Liver (tissue), 9 donors: ENCODE data around the gene SDR9C7. TPM values are rescaled to one million over a fixed set of nuclear protein-coding genes. Genes with fewer than 3 reads are reported as not detected.

ENCODE experiments used
- DNase-seq: peaks from one replicate; pipeline ENCODE4 v3.0.0-alpha.2; 2017; ENCODE audit warnings: low spot score
- H3K27ac ChIP-seq, 2 donors: one replicate each; pipeline ENCODE4 v1.7.0; 2013; ENCODE audit warnings: inconsistent platforms in 2 of 2, low read length in 2 of 2, control low read depth in 1 of 2, low read depth in 1 of 2, mild to moderate bottlenecking in 1 of 2
- H3K27me3 ChIP-seq, 4 donors: one replicate each; pipeline versions ENCODE4 v1.6.1 to v1.7.0; 2013; ENCODE audit warnings: low read length in 3 of 4, inconsistent platforms in 1 of 4, mild to moderate bottlenecking in 1 of 4, moderate library complexity in 1 of 4; ENCODE audit not compliant: control insufficient read depth in 4 of 4, insufficient read depth in 4 of 4
- H3K36me3 ChIP-seq, 4 donors: one replicate each; pipeline versions ENCODE4 v1.6.1 to v1.7.0; 2013; ENCODE audit warnings: low read length in 3 of 4, mild to moderate bottlenecking in 3 of 4, low read depth in 1 of 4, moderate library complexity in 1 of 4; ENCODE audit not compliant: control insufficient read depth in 4 of 4, insufficient read depth in 3 of 4
- H3K4me1 ChIP-seq, 4 donors: one replicate each; pipeline versions ENCODE4 v1.6.1 to v1.7.0; 2013; ENCODE audit warnings: low read length in 3 of 4, mild to moderate bottlenecking in 3 of 4, moderate library complexity in 1 of 4; ENCODE audit not compliant: control insufficient read depth in 4 of 4, insufficient read depth in 4 of 4
- H3K4me3 ChIP-seq, 3 donors: one replicate each; pipeline versions ENCODE4 v1.6.1 to v1.7.0; 2013; ENCODE audit warnings: low read length in 3 of 3, control low read depth in 1 of 3, low read depth in 1 of 3, mild to moderate bottlenecking in 1 of 3
- H3K9ac ChIP-seq, 2 donors: one replicate each; pipeline ENCODE4 v1.7.0; 2013; ENCODE audit warnings: low read length in 2 of 2, mild to moderate bottlenecking in 2 of 2, moderate library complexity in 2 of 2, control low read depth in 1 of 2, low read depth in 1 of 2
- H3K9me3 ChIP-seq, 4 donors: one replicate each; pipeline versions ENCODE4 v1.6.1 to v1.7.0; 2013; ENCODE audit warnings: low read length in 3 of 4; ENCODE audit not compliant: control insufficient read depth in 4 of 4
- EGR1 ChIP-seq, 2 donors: IDR thresholded peaks; 2 replicates each; pipeline ENCODE4 v1.6.1; 2016 to 2018; ENCODE audit warnings: antibody characterized with exemption in 2 of 2, low read depth in 2 of 2
- FOXA1 ChIP-seq: IDR thresholded peaks from 2 replicates; pipeline ENCODE4 v1.6.1; 2016; ENCODE audit warnings: antibody characterized with exemption
- FOXA2 ChIP-seq: IDR thresholded peaks from 2 replicates; pipeline ENCODE4 v1.6.1; 2016; ENCODE audit warnings: antibody characterized with exemption
- GABPA ChIP-seq, 2 donors: IDR thresholded peaks in 1 of 2; conservative IDR thresholded peaks in 1 of 2; 2 replicates each; pipeline ENCODE4 v1.6.1; 2016; ENCODE audit warnings: antibody characterized with exemption in 2 of 2, mild to moderate bottlenecking in 1 of 2, moderate library complexity in 1 of 2
- HNF4A ChIP-seq, 2 donors: conservative IDR thresholded peaks; 2 replicates each; pipeline ENCODE4 v1.6.1; 2016; ENCODE audit warnings: antibody characterized with exemption in 2 of 2, mild to moderate bottlenecking in 2 of 2
- HNF4G ChIP-seq: IDR thresholded peaks from 2 replicates; pipeline ENCODE4 v1.6.1; 2016; ENCODE audit warnings: antibody characterized with exemption
- JUND ChIP-seq, 2 donors: IDR thresholded peaks; 2 replicates each; pipeline ENCODE4 v1.6.1; 2016; ENCODE audit warnings: antibody characterized with exemption in 2 of 2
- NR2F2 ChIP-seq: IDR thresholded peaks from 2 replicates; pipeline ENCODE4 v1.6.1; 2016; ENCODE audit warnings: antibody characterized with exemption
- RAD21 ChIP-seq, 2 donors: IDR thresholded peaks; 2 replicates each; pipeline ENCODE4 v1.6.1; 2016; ENCODE audit warnings: antibody characterized with exemption in 2 of 2, mild to moderate bottlenecking in 2 of 2
- RXRA ChIP-seq, 2 donors: IDR thresholded peaks; 2 replicates each; pipeline ENCODE4 v1.6.1; 2017 to 2018; ENCODE audit warnings: antibody characterized with exemption in 2 of 2, mild to moderate bottlenecking in 1 of 2
- SP1 ChIP-seq: IDR thresholded peaks from 2 replicates; pipeline ENCODE4 v1.6.1; 2018; ENCODE audit warnings: antibody characterized with exemption, mild to moderate bottlenecking
- TAF1 ChIP-seq: conservative IDR thresholded peaks from 2 replicates; pipeline ENCODE4 v1.6.1; 2016; ENCODE audit warnings: antibody characterized with exemption, mild to moderate bottlenecking
- YY1 ChIP-seq: IDR thresholded peaks from 2 replicates; pipeline ENCODE4 v1.6.1; 2016; ENCODE audit warnings: antibody characterized with exemption, mild to moderate bottlenecking
- polyA plus RNA-seq, 2 donors: library from polyadenylated mRNA; stranded (reverse) in 1 of 2; unstranded in 1 of 2; fragments of 200-250 nt in 1 of 2; fragments of >200 nt in 1 of 2; fragmentation: Nextera tagmentation in 1 of 2; extraction: Ambion mirVana in 1 of 2; gene quantifications; one replicate each; pipeline versions ENCODE4 v1.2.1 to v1.2.3, GENCODE V29; 2013 to 2015
- total RNA-seq, 2 donors: library from RNA; depleted of rRNA; stranded (reverse); fragments of >200 nt; gene quantifications; one replicate each; pipeline ENCODE4 v1.2.3, GENCODE V29; 2014
- TF ChIP-seq, protein P1 (sequence below): IDR thresholded peaks from 2 replicates; pipeline ENCODE4 v1.6.1; 2016; ENCODE audit warnings: antibody characterized with exemption
- TF ChIP-seq, protein P2 (sequence below): IDR thresholded peaks from 2 replicates; pipeline ENCODE4 v1.6.1; 2016; ENCODE audit warnings: antibody characterized with exemption
- TF ChIP-seq, protein P3 (sequence below): IDR thresholded peaks from 2 replicates; pipeline ENCODE4 v1.6.1; 2016; ENCODE audit warnings: antibody characterized with exemption, mild to moderate bottlenecking
- TF ChIP-seq, protein P4 (sequence below): fragments of 150-350 bp; IDR thresholded peaks from 2 replicates; pipeline ENCODE4 v1.5.1; 2017; ENCODE audit warnings: improper control_type of control experiment, low read depth, low read length; ENCODE audit not compliant: missing input control
- TF ChIP-seq, protein P5 (sequence below): IDR thresholded peaks from 2 replicates; pipeline ENCODE4 v1.6.1; 2016; ENCODE audit warnings: antibody characterized with exemption
- donor health status: healthy.
- donor health status: healthy.
- donor health status: healthy.
- donor health status: healthy.
- donor health status: healthy.

SDR9C7 gene
- total and polyA plus RNA-seq, 4 donors: not detected

DNA sequence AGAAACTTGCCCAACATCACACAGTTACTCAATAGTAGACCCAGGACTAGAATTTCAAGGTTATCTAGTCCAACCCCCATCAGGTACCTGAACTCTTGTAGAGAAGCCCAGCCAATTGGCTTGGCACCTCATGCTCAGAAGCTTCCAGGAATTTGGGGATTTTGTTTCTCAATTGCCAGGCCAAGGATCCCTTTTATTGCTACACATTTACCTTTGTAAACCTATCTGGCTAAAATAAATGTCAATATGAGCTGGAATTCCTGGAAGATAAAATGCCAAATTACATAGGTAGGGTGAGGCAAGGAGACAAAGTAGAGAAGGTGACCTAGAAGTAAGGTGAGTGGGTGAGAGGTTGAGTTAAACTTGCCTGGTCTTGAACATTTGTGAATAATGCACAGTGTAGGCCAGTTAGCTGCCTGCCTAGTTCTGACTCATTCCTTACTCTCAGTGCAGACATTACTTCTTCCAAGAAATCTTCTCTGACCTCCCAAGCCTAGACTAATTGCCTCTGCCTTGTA is 36.3 kb downstream of the SDR9C7 start:
- peak; percentile 58 for TF ChIP-seq YY1
- TF ChIP-seq EGR1 (IDR thresholded peaks at IDR 0.05; ENCODE audit: low read depth in 2 of 2): peak in 1 of 2 donors; percentile 79
- no peak for TF ChIP-seq GABPA (IDR thresholded peaks at IDR 0.05 in 1 of 2, conservative IDR thresholded peaks at IDR 0.05 in 1 of 2)
- TF ChIP-seq, protein P1, sequence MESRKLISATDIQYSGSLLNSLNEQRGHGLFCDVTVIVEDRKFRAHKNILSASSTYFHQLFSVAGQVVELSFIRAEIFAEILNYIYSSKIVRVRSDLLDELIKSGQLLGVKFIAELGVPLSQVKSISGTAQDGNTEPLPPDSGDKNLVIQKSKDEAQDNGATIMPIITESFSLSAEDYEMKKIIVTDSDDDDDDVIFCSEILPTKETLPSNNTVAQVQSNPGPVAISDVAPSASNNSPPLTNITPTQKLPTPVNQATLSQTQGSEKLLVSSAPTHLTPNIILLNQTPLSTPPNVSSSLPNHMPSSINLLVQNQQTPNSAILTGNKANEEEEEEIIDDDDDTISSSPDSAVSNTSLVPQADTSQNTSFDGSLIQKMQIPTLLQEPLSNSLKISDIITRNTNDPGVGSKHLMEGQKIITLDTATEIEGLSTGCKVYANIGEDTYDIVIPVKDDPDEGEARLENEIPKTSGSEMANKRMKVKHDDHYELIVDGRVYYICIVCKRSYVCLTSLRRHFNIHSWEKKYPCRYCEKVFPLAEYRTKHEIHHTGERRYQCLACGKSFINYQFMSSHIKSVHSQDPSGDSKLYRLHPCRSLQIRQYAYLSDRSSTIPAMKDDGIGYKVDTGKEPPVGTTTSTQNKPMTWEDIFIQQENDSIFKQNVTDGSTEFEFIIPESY: peak; percentile 92
- TF ChIP-seq FOXA2: peak; percentile 98
- TF ChIP-seq HNF4G: peak; percentile 88
- peak; percentile 100 for TF ChIP-seq RXRA (IDR thresholded peaks at IDR 0.05)
- TF ChIP-seq TAF1: peak; percentile 26
- TF ChIP-seq, protein P2, sequence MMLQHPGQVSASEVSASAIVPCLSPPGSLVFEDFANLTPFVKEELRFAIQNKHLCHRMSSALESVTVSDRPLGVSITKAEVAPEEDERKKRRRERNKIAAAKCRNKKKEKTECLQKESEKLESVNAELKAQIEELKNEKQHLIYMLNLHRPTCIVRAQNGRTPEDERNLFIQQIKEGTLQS: peak; percentile 95
- peak; percentile 99 for TF ChIP-seq SP1
- TF ChIP-seq, protein P3, sequence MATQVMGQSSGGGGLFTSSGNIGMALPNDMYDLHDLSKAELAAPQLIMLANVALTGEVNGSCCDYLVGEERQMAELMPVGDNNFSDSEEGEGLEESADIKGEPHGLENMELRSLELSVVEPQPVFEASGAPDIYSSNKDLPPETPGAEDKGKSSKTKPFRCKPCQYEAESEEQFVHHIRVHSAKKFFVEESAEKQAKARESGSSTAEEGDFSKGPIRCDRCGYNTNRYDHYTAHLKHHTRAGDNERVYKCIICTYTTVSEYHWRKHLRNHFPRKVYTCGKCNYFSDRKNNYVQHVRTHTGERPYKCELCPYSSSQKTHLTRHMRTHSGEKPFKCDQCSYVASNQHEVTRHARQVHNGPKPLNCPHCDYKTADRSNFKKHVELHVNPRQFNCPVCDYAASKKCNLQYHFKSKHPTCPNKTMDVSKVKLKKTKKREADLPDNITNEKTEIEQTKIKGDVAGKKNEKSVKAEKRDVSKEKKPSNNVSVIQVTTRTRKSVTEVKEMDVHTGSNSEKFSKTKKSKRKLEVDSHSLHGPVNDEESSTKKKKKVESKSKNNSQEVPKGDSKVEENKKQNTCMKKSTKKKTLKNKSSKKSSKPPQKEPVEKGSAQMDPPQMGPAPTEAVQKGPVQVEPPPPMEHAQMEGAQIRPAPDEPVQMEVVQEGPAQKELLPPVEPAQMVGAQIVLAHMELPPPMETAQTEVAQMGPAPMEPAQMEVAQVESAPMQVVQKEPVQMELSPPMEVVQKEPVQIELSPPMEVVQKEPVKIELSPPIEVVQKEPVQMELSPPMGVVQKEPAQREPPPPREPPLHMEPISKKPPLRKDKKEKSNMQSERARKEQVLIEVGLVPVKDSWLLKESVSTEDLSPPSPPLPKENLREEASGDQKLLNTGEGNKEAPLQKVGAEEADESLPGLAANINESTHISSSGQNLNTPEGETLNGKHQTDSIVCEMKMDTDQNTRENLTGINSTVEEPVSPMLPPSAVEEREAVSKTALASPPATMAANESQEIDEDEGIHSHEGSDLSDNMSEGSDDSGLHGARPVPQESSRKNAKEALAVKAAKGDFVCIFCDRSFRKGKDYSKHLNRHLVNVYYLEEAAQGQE: peak; percentile 55
- peak; percentile 94 for TF ChIP-seq FOXA1
- TF ChIP-seq HNF4A (conservative IDR thresholded peaks at IDR 0.05): peak; percentile 96 to 98
- TF ChIP-seq, protein P4, sequence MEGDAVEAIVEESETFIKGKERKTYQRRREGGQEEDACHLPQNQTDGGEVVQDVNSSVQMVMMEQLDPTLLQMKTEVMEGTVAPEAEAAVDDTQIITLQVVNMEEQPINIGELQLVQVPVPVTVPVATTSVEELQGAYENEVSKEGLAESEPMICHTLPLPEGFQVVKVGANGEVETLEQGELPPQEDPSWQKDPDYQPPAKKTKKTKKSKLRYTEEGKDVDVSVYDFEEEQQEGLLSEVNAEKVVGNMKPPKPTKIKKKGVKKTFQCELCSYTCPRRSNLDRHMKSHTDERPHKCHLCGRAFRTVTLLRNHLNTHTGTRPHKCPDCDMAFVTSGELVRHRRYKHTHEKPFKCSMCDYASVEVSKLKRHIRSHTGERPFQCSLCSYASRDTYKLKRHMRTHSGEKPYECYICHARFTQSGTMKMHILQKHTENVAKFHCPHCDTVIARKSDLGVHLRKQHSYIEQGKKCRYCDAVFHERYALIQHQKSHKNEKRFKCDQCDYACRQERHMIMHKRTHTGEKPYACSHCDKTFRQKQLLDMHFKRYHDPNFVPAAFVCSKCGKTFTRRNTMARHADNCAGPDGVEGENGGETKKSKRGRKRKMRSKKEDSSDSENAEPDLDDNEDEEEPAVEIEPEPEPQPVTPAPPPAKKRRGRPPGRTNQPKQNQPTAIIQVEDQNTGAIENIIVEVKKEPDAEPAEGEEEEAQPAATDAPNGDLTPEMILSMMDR: no peak
- peak; percentile 93 for TF ChIP-seq JUND (IDR thresholded peaks at IDR 0.05)
- peak; percentile 87 for TF ChIP-seq NR2F2
- TF ChIP-seq, protein P5, sequence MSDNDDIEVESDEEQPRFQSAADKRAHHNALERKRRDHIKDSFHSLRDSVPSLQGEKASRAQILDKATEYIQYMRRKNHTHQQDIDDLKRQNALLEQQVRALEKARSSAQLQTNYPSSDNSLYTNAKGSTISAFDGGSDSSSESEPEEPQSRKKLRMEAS: peak; percentile 87
- peak; percentile 65 to 69 for TF ChIP-seq RAD21 (IDR thresholded peaks at IDR 0.05)
- H3K4me3 ChIP-seq: no peak overlapping the region
- H3K27ac ChIP-seq: peak overlapping the region; percentile 57 to 75
- DNase-seq: no peak
- H3K9me3 ChIP-seq: peaks cover 0 to 13% (median 5%) of the 10 kb centered on the region in 4 donors
- H3K27me3 ChIP-seq: no peaks in the 10 kb centered on the region
- no peak overlapping the region for H3K9ac ChIP-seq
- H3K4me1 ChIP-seq: peaks cover 0 to 46% (median 21%) of the 10 kb centered on the region in 4 donors
- H3K36me3 ChIP-seq: no peaks in the 10 kb centered on the region
